NCI-H524 (cell line): ENCODE data around the gene SFRP4.
"Not testable (repeated sequence)": the region's sequence is repeated elsewhere in the genome, so short reads cannot be mapped to it uniquely, and the experiment has no call there.

Source experiments
- DNase-seq, 2 experiments: peaks; one replicate each; lab custom pipeline; 2025; lab: John Stamatoyannopoulos, UW

SFRP4 gene

DNA sequence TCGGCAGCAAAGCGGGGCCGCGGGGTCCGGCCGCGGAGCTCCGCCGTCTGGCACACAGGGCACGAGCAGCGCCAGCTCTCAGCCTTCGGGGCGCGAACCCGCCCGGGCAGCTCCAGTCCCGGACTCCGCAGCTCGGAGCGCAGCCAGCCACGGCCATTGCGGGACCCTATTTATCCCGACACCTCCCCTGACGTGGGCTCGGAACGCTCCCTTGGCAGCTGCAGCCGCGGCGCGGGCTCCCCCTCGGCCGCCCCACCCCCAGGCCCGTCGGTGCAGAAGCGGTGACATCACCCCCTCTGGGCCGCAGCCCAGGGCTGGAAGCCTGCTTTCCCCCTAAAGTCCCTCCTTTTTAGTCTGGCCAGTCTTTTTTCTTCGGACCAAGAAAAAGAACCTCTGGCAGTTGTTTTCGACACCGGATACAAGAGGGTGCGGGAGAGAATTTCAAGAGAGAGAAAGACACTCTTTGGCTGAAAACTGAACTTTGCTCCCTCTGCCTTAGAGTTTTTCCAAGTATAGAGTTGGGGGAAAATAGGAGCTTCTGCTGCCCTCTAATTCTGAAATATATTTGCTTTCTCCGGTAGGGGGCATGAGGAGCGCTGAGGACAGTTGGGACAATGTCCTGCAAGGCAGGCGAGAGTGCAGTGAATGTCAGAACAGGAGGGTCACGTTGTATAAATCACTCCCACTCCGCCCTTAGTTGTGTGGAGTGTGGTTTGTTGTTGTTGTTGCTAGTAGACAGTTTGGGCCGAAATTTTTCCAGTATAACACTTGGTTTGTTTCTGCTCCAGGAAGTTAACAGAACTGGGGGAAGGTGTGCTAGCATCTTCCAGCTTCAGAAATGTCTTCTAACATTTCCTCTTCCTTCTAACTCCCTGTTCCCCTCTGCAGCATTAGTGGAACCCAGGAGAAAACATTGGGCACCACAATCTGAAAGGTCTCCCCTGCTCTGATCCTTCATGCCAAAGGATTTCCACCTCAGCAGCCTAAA lies at the start of gene SFRP4:
Gene SFRP4, minus strand, starts transcription at position 145 of the 988 bp plus-strand sequence. CDS start 280 bp downstream, outside the sequence.
- DNase-seq = peak; percentile 50 to 73

DNA sequence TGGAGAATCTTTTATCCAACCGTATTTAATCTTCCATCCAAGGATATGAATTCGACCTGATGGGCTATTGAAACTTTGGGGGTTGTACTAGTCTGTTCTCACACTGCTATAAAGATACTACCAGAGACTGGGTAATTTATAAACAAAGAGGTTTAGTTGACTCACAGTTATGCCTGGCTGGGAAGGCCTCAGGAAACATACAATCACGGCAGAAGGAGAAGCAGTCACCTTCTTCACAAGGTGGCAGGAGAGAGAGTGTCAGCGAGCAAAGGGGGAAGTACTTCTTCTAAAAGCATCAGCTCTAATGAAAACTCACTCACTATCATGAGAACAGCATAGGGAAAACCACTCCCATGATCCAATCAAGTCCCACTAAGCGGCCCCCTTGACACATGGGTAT lies 47.6 kb upstream of the SFRP4 start:
- DNase-seq = no peak

DNA sequence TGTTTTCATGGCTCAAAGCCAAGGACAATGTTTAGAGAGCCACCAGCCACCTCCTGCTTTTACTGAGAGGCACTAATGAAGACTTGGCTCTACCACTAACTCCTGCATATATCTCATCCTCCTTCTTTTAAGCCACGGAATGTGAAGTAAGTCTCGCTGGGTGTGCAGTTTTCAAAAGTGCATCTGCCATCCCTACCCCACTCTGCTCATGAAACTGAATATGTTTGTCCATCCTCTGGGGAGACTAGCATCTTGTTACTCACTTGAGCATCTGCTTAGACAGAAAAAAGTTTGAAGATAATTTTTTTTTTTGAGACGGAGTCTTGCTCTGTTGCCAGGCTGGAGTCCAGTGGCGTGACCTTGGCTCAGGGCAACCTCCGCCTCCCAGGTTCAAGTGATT lies 44.6 kb upstream of the SFRP4 start:
- peak in 1 of 2 experiments; percentile 16 for DNase-seq

DNA sequence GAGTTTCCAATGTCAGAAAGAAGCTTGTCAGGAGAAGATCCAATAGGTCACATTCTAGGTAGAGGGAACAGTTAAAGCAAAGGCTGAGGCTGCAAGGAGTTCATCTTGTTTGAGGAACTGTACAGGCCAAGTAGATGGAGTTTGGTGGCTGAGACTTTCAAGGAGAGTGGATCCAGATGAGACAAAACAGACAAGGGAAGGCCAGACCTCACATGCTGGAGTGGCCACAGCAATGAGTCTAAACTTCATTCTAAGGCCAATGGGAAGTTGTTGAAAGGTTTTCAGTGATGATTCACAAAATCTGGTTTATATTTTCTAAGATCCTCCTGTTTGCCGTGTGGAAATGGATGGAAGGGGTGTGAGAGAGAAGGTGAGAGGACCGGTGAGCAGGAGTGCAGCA lies 43.9 kb upstream of the SFRP4 start:
- no peak for DNase-seq

DNA sequence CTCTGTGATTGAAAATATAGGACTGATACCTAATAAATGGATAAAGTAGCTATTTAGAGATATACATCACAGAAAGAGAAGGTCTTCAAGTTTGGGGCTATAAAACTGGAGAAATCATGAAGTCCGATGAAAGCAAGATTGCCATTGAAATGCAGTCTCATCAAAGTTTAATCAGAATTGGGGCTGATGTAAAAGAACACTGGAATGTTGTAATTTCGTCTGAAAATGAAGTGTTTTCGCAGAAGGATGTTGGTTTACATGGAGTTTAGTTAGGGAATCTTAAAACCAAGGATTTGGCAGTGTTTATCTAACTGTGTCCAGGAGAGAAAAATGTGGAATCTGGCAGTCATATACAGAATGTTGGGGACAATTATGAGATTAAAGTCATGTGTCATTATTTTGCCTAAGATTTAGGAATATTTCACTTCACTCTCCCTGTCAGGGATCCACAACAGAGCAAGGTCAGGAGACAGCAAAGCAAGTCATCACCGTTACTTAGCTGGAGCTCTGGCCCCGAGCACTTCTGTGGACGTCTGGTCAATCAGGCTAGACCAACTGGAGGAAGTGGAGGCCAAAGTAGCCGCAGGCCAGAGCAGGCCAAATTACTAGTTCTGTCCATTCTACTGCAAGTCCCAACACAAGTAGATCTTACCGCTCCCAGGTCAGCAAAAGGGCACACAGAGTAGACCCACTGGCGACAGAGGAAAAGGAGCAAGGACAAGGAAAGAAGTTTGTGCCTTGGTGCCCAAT lies 40.8 kb upstream of the SFRP4 start:
- no peak for DNase-seq

DNA sequence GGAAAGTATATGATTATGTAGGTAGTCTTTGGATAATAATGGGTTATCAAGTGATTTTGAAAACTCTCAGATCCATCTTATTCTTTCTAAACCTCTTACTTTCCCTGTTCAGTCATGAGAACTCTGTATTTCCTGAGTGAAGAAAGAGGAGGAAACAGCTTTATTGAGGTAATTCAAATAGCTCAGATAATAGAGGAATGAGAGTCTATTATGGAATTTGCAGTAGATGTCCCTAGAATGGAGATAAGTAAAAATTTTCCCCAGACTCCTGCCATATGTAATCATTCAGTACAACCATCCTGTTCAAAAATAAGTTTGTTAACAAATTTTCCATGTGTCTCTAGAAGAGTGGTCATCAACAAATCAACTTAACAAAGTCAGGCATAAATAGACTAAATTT lies 40.2 kb upstream of the SFRP4 start:
- DNase-seq = no peak

DNA sequence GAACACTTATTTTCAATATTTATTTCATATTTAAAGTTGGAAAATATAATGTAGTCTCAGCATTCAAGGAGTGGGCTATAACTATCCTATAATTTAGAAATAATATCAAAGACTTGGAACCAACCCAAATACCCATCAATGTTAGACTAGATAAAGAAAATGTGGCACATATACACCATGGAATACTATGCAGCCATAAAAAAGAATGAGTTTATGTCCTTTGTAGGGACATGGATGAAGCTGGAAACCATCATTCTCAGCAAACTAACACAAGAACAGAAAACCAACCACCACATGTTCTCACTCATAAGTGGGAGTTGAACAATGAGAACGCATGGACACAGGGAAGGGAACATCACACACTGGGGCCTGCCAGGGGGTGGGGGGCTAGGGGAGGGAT lies 37.6 kb upstream of the SFRP4 start:
- DNase-seq = not testable (repeated sequence)

DNA sequence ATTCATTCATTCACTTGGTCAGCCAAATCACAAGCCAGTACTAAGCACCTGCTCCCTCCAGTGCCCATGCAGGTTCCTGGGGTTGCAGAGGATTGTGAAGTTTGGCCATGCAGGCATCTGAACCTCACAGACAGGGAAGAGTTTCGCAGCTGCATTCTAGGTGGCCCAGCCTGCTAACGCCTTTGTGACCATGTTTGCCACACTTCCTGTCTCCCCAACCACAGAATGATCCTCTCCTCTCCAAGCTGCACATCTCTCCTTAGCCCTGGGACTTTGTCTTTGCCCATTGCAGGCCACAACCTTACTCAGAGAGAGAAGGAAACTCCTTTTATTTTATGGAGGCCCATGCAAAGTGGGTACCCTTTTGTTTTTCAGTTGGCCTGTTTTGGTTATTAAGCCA lies 35.6 kb upstream of the SFRP4 start:
- no peak for DNase-seq

DNA sequence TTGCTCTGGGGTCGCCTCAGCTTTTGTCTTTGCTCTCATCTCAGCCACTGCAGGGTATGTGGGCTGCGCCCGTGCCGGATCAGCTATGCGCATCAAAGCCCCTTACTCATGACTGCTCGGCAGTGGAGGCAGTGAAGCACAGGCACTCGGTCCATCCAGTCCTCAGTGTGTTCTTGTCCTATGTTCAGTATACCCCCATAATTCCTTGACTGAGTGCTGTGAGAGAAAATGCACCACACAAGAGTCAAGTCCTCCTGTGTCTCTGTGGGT lies 31.3 kb upstream of the SFRP4 start:
- DNase-seq = no peak

DNA sequence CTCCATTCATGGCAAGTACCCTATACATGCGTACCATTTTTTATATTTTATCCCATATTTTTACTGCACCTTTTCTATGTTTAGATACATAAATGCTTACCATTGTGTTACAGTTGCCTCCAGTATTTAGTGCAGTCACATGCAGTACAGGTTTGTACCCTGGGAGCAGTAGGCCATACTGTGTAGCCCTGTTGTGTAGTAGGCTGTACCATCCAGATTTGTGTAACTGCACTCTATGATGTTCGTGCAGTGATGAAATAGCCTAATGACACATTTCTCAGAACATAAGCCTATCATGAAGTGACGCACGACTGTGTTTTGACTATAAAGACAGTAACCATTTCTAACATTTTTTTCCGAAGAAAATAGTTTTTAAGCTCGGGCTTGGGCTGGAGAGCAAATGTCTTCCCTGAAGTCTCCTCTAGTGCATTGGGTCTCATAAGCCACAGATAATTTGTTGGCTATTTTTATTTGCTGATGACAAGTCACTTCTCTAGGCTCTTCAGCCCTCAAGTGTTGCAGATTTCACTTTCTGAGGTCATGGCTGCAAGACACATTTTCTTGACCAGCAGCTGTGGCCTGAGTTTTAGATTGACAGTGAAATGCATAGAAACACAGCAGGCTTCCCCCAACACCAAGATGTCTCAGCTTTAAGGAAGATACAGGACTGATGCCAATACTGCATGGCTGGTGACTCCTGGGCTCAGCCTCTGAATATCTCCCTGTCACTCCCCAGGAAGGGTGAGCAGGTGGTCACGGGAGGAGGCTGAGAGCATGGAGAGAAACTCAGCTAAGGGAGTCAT lies 30.7 kb upstream of the SFRP4 start:
- no peak for DNase-seq

DNA sequence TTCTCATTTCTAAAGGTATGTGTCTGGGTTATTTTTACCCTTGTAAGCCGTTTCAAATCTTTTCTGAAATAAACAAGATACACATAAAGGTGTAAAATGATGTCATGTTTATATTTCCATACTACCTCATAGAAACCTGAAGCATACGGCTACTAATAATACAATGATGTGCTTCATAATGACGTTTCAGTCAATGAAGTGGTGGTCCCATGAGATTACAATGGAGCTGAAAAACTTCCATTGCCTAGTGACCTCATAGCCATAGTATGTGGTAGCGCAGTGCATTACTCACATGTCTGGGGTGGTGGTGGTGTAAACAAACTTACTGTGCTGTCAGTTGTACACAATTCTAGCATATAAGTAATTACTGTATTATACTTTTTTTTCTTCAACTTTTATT lies 28.7 kb upstream of the SFRP4 start:
- DNase-seq = no peak

DNA sequence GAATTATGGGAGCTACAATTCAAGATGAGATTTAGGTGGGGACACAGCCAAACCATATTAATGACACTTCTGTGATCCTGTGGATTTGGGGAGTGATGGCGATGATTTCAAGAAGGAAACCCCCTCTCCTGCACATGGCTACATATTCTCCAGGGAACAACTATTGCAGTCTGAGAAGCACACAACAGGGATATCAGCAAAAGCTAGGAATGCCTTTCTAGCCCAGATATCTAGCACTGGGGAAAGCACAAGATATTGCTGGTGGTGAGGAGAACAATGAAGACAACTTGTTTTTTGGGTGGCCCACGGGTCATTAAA lies 28.1 kb upstream of the SFRP4 start:
- no peak for DNase-seq

DNA sequence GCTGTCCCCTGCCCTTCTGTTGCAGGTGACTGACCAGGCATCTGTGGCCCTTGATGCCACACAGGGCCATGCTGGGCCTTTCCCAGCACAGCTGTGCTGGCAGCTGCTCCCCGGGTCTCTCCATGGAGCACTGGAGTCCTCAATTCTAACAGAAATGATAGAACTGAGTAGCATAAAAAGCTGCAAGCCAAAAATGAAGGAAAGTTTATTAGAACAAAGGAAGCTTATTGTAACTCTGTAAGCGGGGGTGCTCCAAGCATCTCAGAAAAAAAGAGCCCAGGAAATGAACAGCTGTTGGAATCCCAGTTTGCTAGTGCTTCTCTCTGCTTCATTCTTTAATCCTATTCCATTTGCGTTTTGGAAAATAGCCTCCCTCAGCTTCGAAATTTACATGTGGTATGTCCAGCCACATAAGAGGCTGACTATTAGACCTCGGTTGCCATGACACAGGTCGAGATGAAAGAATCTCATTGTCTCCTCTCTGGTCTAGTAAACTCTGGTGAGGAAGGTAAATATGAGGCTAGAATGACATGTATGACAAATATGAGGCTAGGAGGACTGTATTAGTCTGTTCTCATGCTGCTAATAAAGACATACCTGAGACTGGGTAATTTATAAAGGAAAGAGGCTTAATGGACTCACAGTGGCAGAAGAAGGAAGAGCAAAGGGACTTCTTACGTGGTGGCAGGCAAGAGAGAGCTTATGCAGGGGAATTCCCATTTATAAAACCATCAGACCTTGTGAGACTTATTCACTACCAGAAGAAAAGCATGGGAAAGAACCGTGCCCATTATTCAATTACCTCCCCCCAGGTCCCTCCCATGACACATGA lies 27.5 kb upstream of the SFRP4 start:
- peak; percentile 4 to 64 for DNase-seq

DNA sequence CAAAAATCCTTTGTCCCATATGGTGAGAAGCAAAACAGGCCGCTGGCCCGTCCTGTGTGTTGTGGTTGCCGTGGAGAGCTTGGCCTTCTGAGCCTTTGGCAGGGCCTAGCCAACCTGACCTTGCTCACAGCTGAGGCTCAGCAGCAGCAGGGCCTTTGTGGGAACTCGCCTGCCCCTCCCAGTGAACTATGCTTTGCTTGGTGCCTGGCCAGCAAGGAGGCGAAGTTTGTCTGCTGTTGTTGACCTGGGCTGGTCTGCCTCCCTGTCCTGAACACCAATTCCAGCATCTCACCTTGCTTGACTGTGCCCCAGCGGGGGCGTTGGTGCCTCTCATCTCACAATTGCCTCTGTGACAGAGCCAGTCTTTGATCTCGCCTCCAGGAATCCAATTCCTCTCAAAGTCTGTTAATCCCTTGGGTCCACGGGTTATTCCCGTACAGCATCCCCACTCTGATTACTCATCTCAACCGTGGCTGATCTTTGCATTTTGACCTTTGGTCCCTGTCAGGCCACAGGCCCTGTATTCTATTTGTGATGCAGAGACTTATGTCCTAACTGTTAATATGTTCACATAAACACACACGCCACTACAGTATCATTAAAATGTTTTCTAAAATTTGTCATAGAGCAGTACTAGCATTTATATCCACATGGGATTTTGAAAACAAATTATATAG lies 26.5 kb upstream of the SFRP4 start:
- peak; percentile 18 to 53 for DNase-seq

DNA sequence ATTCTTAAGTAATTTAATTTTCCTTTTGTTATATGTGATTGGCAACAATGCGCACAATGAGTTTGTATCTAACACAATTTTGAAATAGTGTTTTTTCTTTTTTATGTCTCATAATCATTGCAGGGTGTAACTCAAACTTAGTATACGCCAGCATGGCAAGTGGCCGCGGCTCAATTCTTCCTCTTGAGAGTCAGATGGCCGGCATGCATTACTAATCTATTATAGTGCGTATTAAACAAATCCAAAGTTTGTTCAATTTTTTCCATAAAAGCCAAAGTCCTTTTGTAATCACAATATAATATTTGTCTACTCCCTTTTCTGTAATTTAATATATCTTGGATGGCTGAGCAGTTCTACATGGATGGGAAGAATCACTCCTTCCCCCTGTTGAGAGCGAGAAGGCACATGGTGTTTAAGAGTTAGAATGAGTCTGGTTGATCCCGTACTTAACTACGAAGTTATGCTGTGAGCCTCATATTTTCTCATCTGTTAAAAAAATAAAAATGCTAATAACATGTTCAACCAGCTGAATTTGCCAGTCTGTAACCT lies 16.5 kb upstream of the SFRP4 start:
- no peak for DNase-seq

DNA sequence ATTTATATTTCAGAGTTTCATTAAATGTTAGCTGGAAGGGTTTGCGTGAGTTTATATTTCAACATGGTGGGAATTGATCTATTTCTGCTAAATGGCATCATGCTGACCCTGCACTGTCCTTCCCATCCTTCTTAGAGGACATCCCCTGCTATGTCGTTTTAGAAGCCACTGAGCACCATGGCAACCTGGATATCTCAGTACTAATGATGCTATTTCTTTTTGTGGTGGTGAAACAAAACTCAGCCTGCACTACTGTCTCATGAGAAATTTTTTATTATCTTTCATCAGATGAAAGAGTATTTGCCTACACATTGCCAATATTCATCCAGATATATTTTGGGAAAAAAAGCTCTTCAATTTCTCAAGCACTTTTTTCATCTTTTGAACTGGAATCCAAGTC lies 15.9 kb upstream of the SFRP4 start:
- DNase-seq = no peak

DNA sequence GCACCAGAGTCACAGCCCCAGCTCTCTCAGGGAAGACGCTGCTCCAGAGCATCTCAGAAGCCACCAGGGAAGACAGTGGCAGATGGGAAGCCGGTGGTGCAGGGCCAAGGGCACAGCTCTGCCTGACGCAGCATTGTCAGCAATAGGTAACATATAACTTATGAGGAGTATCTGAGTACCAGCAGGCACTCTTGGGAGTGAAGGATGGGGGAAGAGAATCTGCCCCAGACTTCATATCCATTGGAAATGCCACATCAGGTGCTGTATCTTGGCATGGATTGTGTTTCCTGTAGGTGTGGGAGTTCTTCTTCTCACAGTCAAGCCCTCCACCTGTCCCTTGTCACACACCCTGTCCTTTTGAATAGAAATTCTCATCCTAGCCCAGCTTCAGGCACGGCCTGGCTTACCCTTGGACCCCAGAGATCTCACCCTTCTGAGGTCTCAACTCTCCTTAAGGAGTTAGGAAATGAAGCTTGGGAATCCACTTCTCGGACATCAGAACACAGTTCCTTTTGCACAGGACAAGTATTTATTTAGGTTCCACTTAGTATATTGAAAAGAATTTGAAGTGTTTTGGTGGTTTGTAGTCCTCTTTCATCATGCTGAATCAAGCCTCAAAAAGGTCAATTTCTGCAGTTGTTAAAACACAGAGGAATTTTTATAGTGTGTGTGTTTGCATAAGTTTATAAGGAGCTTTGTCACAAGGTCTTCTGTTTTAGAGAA lies 13.8 kb upstream of the SFRP4 start:
- DNase-seq = no peak

DNA sequence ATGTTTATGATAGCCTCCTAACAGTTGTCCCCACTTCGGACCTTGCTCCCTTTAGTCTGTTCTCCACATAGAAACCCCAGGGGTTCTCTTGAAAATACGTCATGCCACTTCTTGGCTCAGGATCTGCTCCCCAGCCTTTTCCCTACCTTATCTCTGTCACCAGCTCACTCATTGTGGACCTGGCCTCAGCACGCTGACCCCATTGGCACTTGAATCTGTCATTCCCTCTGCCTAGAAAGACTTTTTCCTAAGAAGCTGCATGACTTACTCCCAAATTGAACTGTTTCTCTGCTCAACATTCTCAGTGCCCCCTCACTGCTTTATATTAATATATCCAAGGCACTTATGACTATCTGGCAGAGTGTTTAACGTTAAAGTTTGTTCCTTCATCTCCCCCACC lies 12.3 kb upstream of the SFRP4 start:
- DNase-seq = no peak

DNA sequence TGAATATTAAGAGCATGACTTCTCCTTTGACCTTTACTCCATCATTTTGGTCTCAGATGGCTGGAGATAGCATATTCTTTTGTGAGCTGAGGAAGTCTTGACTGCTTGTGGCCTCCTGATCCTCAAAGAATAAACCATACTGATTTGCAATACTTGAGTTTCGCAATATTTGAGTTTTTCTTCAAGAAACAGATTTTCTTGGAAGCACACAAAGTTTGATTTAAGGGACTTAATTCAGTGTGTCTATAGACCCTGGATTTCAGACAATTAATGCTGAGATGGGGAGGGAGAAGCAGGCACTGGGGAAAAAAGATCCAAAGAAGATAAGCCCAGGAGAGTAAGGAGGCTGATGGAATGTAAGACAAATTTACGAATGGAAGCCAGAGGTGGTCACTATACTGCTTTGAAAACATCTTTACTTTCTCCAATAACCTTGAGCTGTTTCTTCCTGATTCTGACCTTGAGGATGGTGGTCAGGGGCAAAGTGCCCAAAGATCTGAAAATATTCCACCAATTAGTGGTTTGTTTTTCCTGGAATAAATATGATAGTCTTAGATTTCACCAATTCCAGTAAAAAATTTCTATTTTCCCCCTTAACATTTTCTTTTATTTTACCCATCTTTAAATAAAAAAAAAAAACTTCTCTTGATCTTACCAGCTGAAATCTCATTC lies 11.3 kb upstream of the SFRP4 start:
- DNase-seq = no peak

DNA sequence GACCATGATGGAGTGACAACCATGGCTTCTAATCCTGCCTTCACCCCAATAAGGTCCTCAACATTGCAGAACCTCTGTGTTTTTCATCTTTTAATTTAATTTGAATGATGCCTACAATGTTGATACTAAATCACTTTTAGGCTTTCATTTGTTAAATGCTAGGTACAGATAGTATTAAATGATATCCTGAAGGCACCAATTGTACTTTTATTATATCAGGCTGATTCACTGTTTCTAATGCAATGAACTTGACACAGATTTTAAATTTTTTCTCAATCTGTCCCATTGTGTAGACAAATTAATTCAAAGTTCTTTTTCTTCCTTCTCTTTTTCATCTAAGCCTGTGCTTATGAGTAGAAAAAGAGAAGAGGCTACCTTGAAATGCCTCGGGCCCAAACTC lies 9.0 kb upstream of the SFRP4 start:
- DNase-seq = no peak
